Stomach (tissue), 4 donors: ENCODE measurements around the gene RPS6KA2.

Source experiments
- CTCF ChIP-seq, 7 experiments: fragments of 450-650 bp in 4 of 7; fragments of 200-600 bp in 3 of 7; sonication (generic) in 3 of 7; IDR thresholded peaks; one replicate each; pipeline ENCODE4 v1.5.1; 2016 to 2019; ENCODE audit warnings: antibody characterized with exemption in 7 of 7, control low read depth in 2 of 7, mild to moderate bottlenecking in 1 of 7
- EP300 ChIP-seq: sonication (generic); formaldehyde crosslinking; IDR thresholded peaks from one replicate; pipeline ENCODE4 v1.6.1; 2017; ENCODE audit warnings: antibody characterized with exemption
- POLR2AphosphoS5 ChIP-seq, 3 donors: sonication (generic); formaldehyde crosslinking; IDR thresholded peaks; one replicate each; pipeline ENCODE4 v1.6.1; 2016; ENCODE audit warnings: antibody characterized with exemption in 3 of 3

- no peak for TF ChIP-seq CTCF (IDR thresholded peaks at IDR 0.05)
- peak; percentile 80 to 92 (median 86) for TF ChIP-seq POLR2AphosphoS5 (IDR thresholded peaks at IDR 0.05)
- TF ChIP-seq EP300 = no peak
These were observed 243.9 kb downstream of the RPS6KA2 start, which contains the start of gene MPC1 for GRCh38 chr6:166382933-166383801.
